Immature natural killer cell (primary cell): ENCODE measurements around the gene PAN3. TPM values are rescaled to one million over a fixed set of nuclear protein-coding genes. Genes with fewer than 3 reads are reported as not detected.
A peak's percentile ranks its signal among the peaks of the same experiment; 100 is the strongest.

Source experiments
- DNase-seq, 3 donors: peaks; one replicate each; pipeline ENCODE4 v3.0.0; 2022; ENCODE audit warnings: mixed read lengths in 1 of 3
- H3K27ac Mint-ChIP-seq, 6 donors: one replicate each; pipeline ENCODE4 v1.8.0; 2020; ENCODE audit warnings: mixed read lengths in 6 of 6, mild to moderate bottlenecking in 5 of 6, inconsistent platforms in 4 of 6, moderate library complexity in 3 of 6
- H3K27me3 Mint-ChIP-seq, 3 donors: one replicate each; pipeline ENCODE4 v1.8.0; 2020 to 2021; ENCODE audit warnings: low read depth in 3 of 3, mild to moderate bottlenecking in 3 of 3, mixed read lengths in 3 of 3, moderate library complexity in 3 of 3, inconsistent platforms in 1 of 3
- H3K36me3 Mint-ChIP-seq, 3 donors: one replicate each; pipeline ENCODE4 v1.8.0; 2020; ENCODE audit warnings: mixed read lengths in 3 of 3, inconsistent platforms in 2 of 3, mild to moderate bottlenecking in 2 of 3
- H3K4me1 Mint-ChIP-seq, 2 donors: one replicate each; pipeline ENCODE4 v1.8.0; 2020; ENCODE audit warnings: inconsistent platforms in 2 of 2, mild to moderate bottlenecking in 2 of 2, mixed read lengths in 2 of 2, moderate library complexity in 1 of 2
- H3K4me3 Mint-ChIP-seq, 5 donors: one replicate each; pipeline ENCODE4 v1.8.0; 2020; ENCODE audit warnings: mild to moderate bottlenecking in 5 of 5, mixed read lengths in 5 of 5, inconsistent platforms in 3 of 5, moderate library complexity in 3 of 5
- H3K9me3 Mint-ChIP-seq, 6 donors: one replicate each; pipeline ENCODE4 v1.8.0; 2020; ENCODE audit warnings: mild to moderate bottlenecking in 6 of 6, mixed read lengths in 6 of 6, inconsistent platforms in 4 of 6, moderate library complexity in 3 of 6
- polyA plus RNA-seq, 3 donors: library from polyadenylated mRNA; unstranded; fragments of 300-500 nt; fragmentation: Illumina TruSeq; gene quantifications; one replicate each; pipeline ENCODE4 v1.2.3, GENCODE V29; 2021

The PAN3 gene
- polyA plus RNA-seq, 3 donors from 2014 or later: 3.4 to 6.0 (median 4.2) TPM

DNA sequence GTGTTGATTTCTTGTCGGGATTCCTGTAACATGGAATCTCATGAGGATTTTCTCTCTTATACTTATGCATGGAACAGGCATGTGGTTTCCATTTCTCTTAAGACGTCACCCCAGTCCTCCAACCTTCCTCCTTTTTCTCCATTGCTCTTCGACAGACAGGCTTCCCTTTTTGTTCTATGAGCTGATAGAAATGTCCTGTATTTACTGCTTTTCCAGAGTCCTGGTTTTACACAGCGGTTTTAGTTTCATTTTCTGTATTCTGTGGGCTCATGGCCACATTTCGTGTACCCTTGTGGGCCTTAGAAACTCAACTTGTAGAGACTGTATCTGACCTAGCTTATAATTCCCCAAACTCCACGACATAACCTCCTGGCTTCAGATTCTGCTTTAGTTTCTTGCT is 113.1 kb downstream of the PAN3 start:
- Mint-ChIP-seq H3K36me3 (peaks cover 13 to 24% (median 13%) of the 10 kb centered on the region in 3 donors), H3K4me3 (peak overlapping the region; percentile 3 to 64 (median 41)), H3K9me3 (no peaks in the 10 kb centered on the region), H3K27ac (peak overlapping the region in 4 of 6 donors; percentile 12 to 61 (median 34)), H3K27me3 (peaks cover 0 to 2% (median 0%) of the 10 kb centered on the region in 3 donors), H3K4me1 (peaks cover 57 to 91% of the 10 kb centered on the region in 2 donors)
- DNase-seq: no peak

DNA sequence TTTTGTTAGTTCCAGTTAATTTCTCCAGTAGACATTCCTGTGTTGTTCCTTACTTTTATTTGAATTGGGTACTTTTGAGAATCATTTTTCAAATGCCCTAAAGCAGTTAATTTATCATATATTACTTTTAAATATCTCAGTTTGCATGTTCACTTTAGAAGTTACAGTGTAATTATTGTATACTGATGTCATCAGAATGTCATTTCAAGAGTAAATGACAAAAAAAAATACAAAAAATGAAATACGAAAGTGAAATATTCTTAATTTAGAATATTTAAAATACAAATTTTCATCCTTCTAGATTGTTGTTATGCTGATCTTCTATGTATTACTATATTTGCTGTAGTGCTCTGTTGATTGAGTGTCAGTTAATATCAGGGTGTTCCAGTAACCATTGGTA is 114.2 kb downstream of the PAN3 start:
- Mint-ChIP-seq H3K36me3 (peaks cover 16 to 32% (median 20%) of the 10 kb centered on the region in 3 donors), H3K27ac (peak overlapping the region in 1 of 6 donors; percentile 25), H3K4me1 (peaks cover 46 to 87% of the 10 kb centered on the region in 2 donors), H3K27me3 (peaks cover 0 to 2% (median 0%) of the 10 kb centered on the region in 3 donors), H3K9me3 (no peaks in the 10 kb centered on the region), H3K4me3 (no peak overlapping the region)
- DNase-seq: no peak

DNA sequence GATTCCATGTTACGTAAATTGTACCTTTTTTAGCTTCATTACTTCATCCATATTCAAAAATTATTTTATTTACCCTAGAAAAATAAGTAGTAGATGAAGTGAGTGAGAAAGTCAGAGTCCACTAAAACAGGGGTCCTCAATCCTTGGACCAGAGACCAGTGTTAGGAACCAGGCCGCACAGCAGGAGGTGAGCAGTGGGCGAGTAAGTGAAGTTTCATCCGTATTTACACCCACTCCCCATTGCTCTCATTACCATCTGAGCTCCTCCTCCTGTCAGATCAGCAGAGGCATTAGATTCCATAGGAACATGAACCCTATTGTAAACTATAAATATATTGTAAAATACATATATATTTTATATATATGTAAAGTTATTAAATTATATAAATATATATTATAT is 119.0 kb downstream of the PAN3 start:
- H3K27ac Mint-ChIP-seq: no peak overlapping the region
- peaks cover 20 to 55% of the 10 kb centered on the region in 2 donors for H3K4me1 Mint-ChIP-seq
- H3K27me3 Mint-ChIP-seq: no peaks in the 10 kb centered on the region
- peaks cover 12 to 32% (median 20%) of the 10 kb centered on the region in 3 donors for H3K36me3 Mint-ChIP-seq
- no peak for DNase-seq
- no peak overlapping the region for H3K4me3 Mint-ChIP-seq
- H3K9me3 Mint-ChIP-seq: no peaks in the 10 kb centered on the region

DNA sequence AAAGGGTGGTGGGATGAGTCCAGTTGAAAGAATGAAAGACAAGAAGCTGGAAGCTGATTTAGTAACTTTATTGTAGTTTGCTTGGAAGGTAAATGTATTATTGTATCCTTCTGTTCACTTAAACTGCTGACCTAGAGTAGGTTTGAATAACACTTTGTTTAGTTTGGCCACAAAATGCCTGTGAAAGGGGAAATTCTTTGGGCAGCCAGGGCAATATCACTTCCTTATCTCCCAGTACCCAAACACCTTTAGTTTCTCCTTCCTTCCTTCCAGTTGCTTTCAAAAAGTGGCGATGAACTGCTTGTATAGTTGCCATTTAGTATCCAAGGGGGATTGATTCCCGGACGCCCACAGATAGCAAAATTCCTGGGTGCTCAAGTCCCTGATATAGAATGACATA is 120.1 kb downstream of the PAN3 start:
- Mint-ChIP-seq H3K9me3 (no peaks in the 10 kb centered on the region), H3K4me1 (peaks cover 18 to 47% of the 10 kb centered on the region in 2 donors), H3K4me3 (no peak overlapping the region), H3K36me3 (peaks cover 20 to 38% (median 28%) of the 10 kb centered on the region in 3 donors), H3K27ac (peak overlapping the region in 1 of 6 donors; percentile 8), H3K27me3 (peaks cover 0 to 3% (median 0%) of the 10 kb centered on the region in 3 donors)
- DNase-seq: no peak

DNA sequence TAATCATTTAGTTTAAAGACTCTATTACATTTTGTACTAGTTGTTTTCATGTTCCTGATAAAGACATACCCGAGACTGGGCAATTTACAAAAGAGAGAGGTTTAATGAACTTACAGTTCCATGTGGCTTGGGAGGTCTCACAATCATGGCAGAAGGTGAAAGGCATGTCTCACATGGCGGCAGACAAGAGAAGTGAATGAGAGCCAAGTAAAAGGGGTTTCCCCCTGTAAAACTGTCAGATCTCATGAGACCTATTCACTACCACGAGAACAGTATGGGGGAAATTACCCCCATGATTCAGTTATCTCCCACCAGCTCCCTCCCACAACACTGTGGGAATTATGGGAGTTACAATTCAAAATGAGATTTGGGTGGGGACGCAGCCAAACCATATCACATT is 129.2 kb downstream of the PAN3 start:
- Mint-ChIP-seq H3K36me3 (peaks cover 23 to 28% (median 28%) of the 10 kb centered on the region in 3 donors), H3K27me3 (peaks cover 0 to 5% (median 4%) of the 10 kb centered on the region in 3 donors), H3K4me1 (peaks cover 13 to 32% of the 10 kb centered on the region in 2 donors), H3K4me3 (no peak overlapping the region), H3K9me3 (no peaks in the 10 kb centered on the region), H3K27ac (peak overlapping the region in 3 of 6 donors; percentile 47 to 64 (median 56))
- no peak for DNase-seq

DNA sequence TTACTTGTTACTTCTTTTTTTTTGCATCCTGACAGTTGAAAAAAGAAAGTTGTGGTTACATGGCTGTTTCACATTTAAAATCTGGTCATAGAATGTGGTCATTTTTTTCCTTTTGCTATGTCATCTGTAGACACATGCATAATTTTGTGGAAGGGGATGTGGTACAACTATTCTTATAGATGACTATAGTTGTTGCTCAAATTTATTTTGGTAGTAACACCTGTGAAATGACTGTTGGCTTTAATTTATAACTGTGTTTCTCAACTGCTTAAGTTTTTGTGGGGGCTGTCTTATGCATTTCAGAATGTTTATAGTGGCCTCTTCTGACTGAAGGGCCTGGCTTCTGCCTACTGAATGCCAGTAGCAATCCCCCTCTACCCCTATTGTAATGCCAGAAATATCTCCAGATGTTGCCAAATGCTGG is 130.5 kb downstream of the PAN3 start:
- peak overlapping the region in 3 of 5 donors; percentile 2 to 33 (median 25) for H3K4me3 Mint-ChIP-seq
- H3K27ac Mint-ChIP-seq: peak overlapping the region; percentile 18 to 75 (median 60)
- H3K36me3 Mint-ChIP-seq: peaks cover 15 to 21% (median 19%) of the 10 kb centered on the region in 3 donors
- H3K27me3 Mint-ChIP-seq: peaks cover 0 to 4% (median 2%) of the 10 kb centered on the region in 3 donors
- peaks cover 13 to 32% of the 10 kb centered on the region in 2 donors for H3K4me1 Mint-ChIP-seq
- peak; percentile 63 to 68 (median 64) for DNase-seq
- no peaks in the 10 kb centered on the region for H3K9me3 Mint-ChIP-seq

DNA sequence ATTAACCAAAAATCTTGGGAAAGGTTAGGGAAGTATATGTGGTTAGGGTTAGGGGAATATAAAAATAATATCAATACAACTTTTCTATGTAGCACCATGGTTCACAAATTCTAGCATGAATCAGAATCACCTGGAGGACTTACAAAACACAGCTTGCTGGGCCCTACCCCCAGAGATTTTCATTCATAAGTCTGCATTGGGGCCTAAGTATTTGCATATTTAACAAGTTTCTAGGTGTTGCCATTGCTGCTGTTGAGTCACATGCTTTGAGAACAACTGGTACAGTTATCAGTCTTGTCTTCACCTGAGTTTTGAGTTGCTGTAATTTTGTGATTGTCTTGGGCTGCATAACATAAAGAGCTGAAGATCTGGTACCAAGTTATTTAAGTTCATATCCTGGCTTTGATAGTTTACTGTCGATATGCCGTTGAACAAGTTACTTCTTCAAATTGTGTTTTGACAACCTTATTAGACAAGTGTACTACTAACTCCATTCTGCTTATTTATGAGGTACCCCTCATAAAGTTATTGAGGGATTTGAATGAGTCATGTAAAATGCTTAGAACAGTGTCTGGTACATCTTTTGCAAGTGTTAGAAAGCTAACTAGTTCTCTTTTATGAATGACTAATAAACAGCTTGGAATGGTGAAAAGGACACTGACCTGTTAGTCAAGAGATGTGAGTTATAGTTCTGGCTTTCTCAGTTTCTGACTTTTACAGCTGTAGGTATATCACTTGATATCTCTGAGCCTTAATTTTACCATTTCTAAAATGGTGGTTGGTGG is 132.9 kb downstream of the PAN3 start:
- Mint-ChIP-seq H3K27me3 (peaks cover 0 to 4% (median 2%) of the 10 kb centered on the region in 3 donors), H3K9me3 (no peaks in the 10 kb centered on the region), H3K4me1 (peaks cover 13 to 32% of the 10 kb centered on the region in 2 donors), H3K4me3 (no peak overlapping the region), H3K36me3 (peaks cover 18 to 41% (median 20%) of the 10 kb centered on the region in 3 donors), H3K27ac (no peak overlapping the region)
- no peak for DNase-seq

DNA sequence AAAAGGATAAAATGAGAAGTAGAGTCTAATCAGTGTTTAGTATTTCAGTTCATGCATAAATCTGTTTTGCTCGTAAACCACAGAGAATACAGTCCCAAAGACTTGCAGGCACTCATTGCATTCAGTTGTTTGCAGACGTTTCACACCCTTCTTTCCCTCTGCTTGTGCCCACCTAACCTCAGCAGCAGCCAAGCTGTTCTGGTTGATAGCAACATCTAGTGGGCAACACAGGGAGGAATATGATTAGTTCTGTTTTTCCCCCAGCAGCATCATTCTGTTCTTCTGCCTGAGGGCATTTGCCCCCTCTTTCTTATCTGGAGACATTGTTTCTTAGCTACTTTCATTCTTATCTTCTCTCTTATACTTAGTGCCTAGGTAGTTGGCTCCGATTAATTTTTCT is 135.6 kb downstream of the PAN3 start:
- no peaks in the 10 kb centered on the region for H3K9me3 Mint-ChIP-seq
- no peak overlapping the region for H3K4me3 Mint-ChIP-seq
- no peaks in the 10 kb centered on the region for H3K27me3 Mint-ChIP-seq
- no peak for DNase-seq
- peaks cover 11 to 34% (median 13%) of the 10 kb centered on the region in 3 donors for H3K36me3 Mint-ChIP-seq
- no peak overlapping the region for H3K27ac Mint-ChIP-seq
- H3K4me1 Mint-ChIP-seq: peaks cover 6 to 18% of the 10 kb centered on the region in 2 donors

DNA sequence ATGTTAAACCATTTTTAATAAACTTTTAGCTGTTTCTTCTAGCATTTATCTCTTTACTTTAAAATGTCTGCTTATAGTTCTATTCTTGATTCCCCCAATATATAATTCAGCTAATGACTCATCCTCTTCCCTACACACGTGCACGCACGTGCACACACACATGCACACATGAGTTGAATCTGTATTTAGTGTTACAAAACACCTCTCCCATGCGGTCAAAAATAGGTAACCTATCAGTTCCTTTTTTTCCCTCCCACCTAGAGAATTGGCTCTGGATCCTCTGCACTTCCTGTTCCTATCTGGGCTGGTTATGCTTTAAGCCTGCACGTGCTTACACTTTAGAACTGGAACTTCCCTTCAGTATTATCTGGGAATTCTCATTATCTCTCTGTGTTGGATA is 144.1 kb downstream of the PAN3 start:
- Mint-ChIP-seq H3K27ac (peak overlapping the region in 1 of 6 donors; percentile 65), H3K4me3 (no peak overlapping the region), H3K4me1 (peaks cover 0 to 6% of the 10 kb centered on the region in 2 donors), H3K36me3 (peaks cover 17 to 35% (median 27%) of the 10 kb centered on the region in 3 donors), H3K9me3 (no peaks in the 10 kb centered on the region), H3K27me3 (peaks cover 0 to 2% (median 0%) of the 10 kb centered on the region in 3 donors)
- DNase-seq: no peak

DNA sequence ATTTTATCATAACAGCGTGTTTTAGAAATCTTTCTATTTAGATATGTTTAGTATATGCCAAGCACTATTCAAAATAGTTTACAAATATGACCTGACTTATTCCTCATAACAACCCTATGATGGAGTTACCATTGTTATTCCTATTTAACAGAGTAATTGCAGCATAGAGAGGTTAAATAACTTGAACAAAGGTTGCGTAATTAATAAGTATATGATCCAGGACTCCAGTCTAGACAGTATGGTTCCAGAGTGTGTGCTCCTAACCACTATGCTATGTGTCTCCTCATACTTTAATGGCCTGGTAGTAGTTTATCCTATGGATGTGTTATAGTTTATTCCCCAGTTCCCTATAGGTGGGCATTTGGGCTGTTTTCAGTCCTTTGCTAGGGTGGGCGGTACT is 145.3 kb downstream of the PAN3 start:
- no peak overlapping the region for H3K27ac Mint-ChIP-seq
- peaks cover 0 to 2% (median 0%) of the 10 kb centered on the region in 3 donors for H3K27me3 Mint-ChIP-seq
- no peak for DNase-seq
- H3K9me3 Mint-ChIP-seq: no peaks in the 10 kb centered on the region
- H3K4me3 Mint-ChIP-seq: no peak overlapping the region
- H3K36me3 Mint-ChIP-seq: peaks cover 17 to 42% (median 34%) of the 10 kb centered on the region in 3 donors
- peaks cover 0 to 6% of the 10 kb centered on the region in 2 donors for H3K4me1 Mint-ChIP-seq

DNA sequence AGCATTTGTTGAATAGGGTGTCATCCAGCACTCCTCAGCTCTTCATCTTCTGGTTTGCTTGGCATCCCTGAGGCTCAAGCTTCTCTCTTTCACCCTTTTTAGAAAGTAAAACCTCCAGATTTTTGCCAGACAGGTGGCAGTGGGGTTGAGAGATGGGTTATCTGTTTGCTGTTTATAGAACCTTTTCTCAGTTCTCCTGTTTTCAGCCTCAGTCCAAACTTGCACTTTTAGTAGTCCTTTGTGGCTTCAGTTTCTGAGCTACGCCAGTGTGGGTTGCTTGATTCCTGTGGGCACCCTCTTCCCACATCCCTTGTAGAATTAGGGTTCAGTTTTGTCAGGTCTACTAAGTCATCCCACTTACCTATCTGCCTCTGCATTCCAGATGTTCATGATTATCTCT is 147.9 kb downstream of the PAN3 start:
- H3K27ac Mint-ChIP-seq: peak overlapping the region in 1 of 6 donors; percentile 17
- H3K36me3 Mint-ChIP-seq: peaks cover 18 to 36% (median 27%) of the 10 kb centered on the region in 3 donors
- peaks cover 0 to 2% (median 0%) of the 10 kb centered on the region in 3 donors for H3K27me3 Mint-ChIP-seq
- H3K4me1 Mint-ChIP-seq: peaks cover 0 to 6% of the 10 kb centered on the region in 2 donors
- no peak for DNase-seq
- no peak overlapping the region for H3K4me3 Mint-ChIP-seq
- H3K9me3 Mint-ChIP-seq: no peaks in the 10 kb centered on the region

DNA sequence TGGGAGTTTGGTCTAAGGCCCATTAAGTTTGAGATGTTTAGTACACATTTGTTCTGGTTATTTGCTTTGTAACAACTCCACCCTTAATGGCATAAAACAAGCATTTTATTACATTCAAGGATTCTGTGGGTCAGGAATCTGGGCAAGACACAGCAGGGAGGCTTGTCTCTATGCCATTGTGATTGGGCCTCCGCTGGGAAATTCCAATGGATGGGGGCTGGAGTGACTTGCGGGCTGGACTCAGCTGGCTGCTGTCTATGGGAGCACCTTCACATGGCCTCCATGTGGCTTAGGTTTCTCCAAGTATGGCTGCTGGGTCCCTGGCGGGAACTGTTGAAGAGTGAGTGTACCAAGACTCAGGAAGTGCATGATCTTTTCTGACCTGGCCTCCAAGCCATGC is 159.0 kb downstream of the PAN3 start:
- Mint-ChIP-seq H3K27me3 (peaks cover 0 to 5% (median 2%) of the 10 kb centered on the region in 3 donors), H3K27ac (peak overlapping the region in 1 of 6 donors; percentile 20), H3K9me3 (no peaks in the 10 kb centered on the region), H3K4me3 (no peak overlapping the region), H3K4me1 (peaks cover 0 to 15% of the 10 kb centered on the region in 2 donors), H3K36me3 (peaks cover 7 to 25% (median 20%) of the 10 kb centered on the region in 3 donors)
- no peak for DNase-seq

DNA sequence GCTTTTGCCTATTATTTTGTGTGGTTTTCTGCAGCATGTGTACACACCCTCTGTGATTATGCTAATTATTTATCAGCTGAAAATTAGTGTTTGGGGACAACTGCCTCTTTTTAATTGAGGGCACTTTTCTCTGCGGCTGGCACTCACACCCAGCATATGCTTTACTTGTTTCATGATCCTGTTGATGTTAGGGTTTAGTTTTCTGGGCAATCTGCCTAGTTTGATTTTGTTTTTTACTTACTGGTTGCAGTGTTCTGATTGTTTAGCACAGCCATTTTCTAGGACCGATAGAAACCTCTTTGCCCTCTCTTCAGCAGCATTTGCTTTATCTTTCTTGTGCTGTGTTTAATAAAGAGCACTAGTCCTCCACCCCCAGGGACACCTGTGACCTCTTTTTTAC is 161.6 kb downstream of the PAN3 start:
- no peak for DNase-seq
- H3K27me3 Mint-ChIP-seq: peaks cover 0 to 2% (median 2%) of the 10 kb centered on the region in 3 donors
- H3K27ac Mint-ChIP-seq: no peak overlapping the region
- peaks cover 6 to 9% (median 7%) of the 10 kb centered on the region in 3 donors for H3K36me3 Mint-ChIP-seq
- H3K9me3 Mint-ChIP-seq: no peaks in the 10 kb centered on the region
- peaks cover 0 to 19% of the 10 kb centered on the region in 2 donors for H3K4me1 Mint-ChIP-seq
- H3K4me3 Mint-ChIP-seq: no peak overlapping the region

DNA sequence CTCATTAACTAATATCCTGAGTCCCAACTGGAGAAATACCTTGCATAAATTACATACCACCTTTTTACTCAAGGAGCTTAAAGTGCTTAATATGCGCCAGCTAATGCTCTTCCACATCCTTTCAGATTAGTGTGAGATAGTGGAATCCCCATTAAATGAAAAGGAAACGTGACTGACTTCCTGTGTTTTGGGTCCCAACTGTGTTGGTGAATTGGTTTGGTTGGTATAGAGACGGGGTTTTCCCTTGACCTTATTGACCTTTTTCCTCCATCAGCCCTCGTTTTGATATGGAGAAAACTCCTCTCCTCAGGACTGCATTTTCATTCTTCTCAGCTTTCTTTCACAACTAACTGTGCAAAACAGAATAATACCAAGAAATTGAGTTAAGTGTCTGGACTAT is 163.5 kb downstream of the PAN3 start:
- Mint-ChIP-seq H3K4me1 (peaks cover 0 to 15% of the 10 kb centered on the region in 2 donors), H3K27me3 (peaks cover 4 to 7% (median 7%) of the 10 kb centered on the region in 3 donors), H3K9me3 (no peaks in the 10 kb centered on the region), H3K4me3 (no peak overlapping the region), H3K36me3 (peaks cover 0 to 3% (median 0%) of the 10 kb centered on the region in 3 donors), H3K27ac (no peak overlapping the region)
- no peak for DNase-seq
